Measurements from ENCODE around the gene EPHA10. TPM values are rescaled to one million over a fixed set of nuclear protein-coding genes. Genes with fewer than 3 reads are reported as not detected.

Gene EPHA10
- total RNA-seq, 3 donors from 2014 or later: 0.73 to 2.6 TPM; not detected in 1

- no peak overlapping the region for H3K4me3 ChIP-seq
- no peaks in the 10 kb centered on the region for H3K27me3 ChIP-seq
- intact Hi-C loops (cut with DNase I; ENCODE audit: low total_unique reads): no loop called here
- H3K4me1 ChIP-seq: no peaks in the 10 kb centered on the region
- no peaks in the 10 kb centered on the region for H3K36me3 ChIP-seq
- DNase-seq (ENCODE audit: low spot score in 2 of 2): no peak
- TF ChIP-seq, protein P1, sequence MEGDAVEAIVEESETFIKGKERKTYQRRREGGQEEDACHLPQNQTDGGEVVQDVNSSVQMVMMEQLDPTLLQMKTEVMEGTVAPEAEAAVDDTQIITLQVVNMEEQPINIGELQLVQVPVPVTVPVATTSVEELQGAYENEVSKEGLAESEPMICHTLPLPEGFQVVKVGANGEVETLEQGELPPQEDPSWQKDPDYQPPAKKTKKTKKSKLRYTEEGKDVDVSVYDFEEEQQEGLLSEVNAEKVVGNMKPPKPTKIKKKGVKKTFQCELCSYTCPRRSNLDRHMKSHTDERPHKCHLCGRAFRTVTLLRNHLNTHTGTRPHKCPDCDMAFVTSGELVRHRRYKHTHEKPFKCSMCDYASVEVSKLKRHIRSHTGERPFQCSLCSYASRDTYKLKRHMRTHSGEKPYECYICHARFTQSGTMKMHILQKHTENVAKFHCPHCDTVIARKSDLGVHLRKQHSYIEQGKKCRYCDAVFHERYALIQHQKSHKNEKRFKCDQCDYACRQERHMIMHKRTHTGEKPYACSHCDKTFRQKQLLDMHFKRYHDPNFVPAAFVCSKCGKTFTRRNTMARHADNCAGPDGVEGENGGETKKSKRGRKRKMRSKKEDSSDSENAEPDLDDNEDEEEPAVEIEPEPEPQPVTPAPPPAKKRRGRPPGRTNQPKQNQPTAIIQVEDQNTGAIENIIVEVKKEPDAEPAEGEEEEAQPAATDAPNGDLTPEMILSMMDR (IDR thresholded peaks at IDR 0.05): no peak
- TF ChIP-seq POLR2A (IDR thresholded peaks at IDR 0.05) (no peak), POLR2AphosphoS5 (IDR thresholded peaks at IDR 0.05) (no peak)
- H3K9me3 ChIP-seq: no peaks in the 10 kb centered on the region
- H3K27ac ChIP-seq: no peak overlapping the region
These were observed 38.9 kb downstream of the EPHA10 start for GRCh38 chr1:37725851-37726613.

- H3K36me3 ChIP-seq: no peaks in the 10 kb centered on the region
- H3K27ac ChIP-seq: no peak overlapping the region
- H3K4me1 ChIP-seq: no peaks in the 10 kb centered on the region
- DNase-seq (ENCODE audit: low spot score in 2 of 2): no peak
- no peaks in the 10 kb centered on the region for H3K27me3 ChIP-seq
- TF ChIP-seq POLR2AphosphoS5 (IDR thresholded peaks at IDR 0.05): no peak
- no peak for TF ChIP-seq POLR2A (IDR thresholded peaks at IDR 0.05)
- TF ChIP-seq, protein P1 (IDR thresholded peaks at IDR 0.05): no peak
- intact Hi-C loops (cut with DNase I; ENCODE audit: low total_unique reads): no loop called here
- no peak overlapping the region for H3K4me3 ChIP-seq
- no peaks in the 10 kb centered on the region for H3K9me3 ChIP-seq
These were observed 40.3 kb downstream of the EPHA10 start for GRCh38 chr1:37724575-37724974.

GRCh38 chr1:37723390-37724078 lies 41.4 kb downstream of the EPHA10 start:
- Histone ChIP-seq H3K36me3 (no peaks in the 10 kb centered on the region), H3K4me3 (no peak overlapping the region), H3K9me3 (no peaks in the 10 kb centered on the region), H3K27me3 (no peaks in the 10 kb centered on the region), H3K27ac (no peak overlapping the region), H3K4me1 (no peaks in the 10 kb centered on the region)
- intact Hi-C loops (cut with DNase I; ENCODE audit: low total_unique reads): no loop called here
- TF ChIP-seq POLR2AphosphoS5 (IDR thresholded peaks at IDR 0.05) (no peak), POLR2A (IDR thresholded peaks at IDR 0.05) (no peak)
- TF ChIP-seq, protein P1 (IDR thresholded peaks at IDR 0.05): no peak
- DNase-seq (ENCODE audit: low spot score in 2 of 2): no peak

DNA sequence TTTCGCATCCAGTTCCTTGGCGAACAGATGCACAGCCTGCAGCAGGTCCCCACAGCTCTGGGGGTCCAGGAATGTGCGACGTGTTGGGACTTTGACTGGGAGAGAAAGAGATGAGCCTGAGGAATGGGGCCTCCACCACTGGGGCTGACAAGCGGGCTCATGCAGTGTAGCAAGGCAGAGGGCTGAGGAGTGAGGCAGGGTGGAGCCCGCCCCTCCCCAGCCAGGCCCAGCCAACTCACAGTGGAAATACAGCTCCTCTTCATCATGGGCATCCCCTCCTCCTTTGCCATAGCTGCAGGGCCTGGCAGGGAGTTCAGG lies 41.9 kb downstream of the EPHA10 start:
- Histone ChIP-seq H3K27me3 (no peaks in the 10 kb centered on the region), H3K4me1 (no peaks in the 10 kb centered on the region), H3K4me3 (no peak overlapping the region), H3K36me3 (no peaks in the 10 kb centered on the region), H3K27ac (no peak overlapping the region), H3K9me3 (no peaks in the 10 kb centered on the region)
- DNase-seq (ENCODE audit: low spot score in 2 of 2): no peak
- intact Hi-C loops (cut with DNase I; ENCODE audit: low total_unique reads): no loop called here
- TF ChIP-seq POLR2AphosphoS5 (IDR thresholded peaks at IDR 0.05) (no peak), POLR2A (IDR thresholded peaks at IDR 0.05) (no peak)
- TF ChIP-seq, protein P1 (IDR thresholded peaks at IDR 0.05): no peak
